ENCODE results near the gene ARHGEF11.
A peak's percentile ranks its signal among the peaks of the same experiment; 100 is the strongest.

Gene ARHGEF11

DNA sequence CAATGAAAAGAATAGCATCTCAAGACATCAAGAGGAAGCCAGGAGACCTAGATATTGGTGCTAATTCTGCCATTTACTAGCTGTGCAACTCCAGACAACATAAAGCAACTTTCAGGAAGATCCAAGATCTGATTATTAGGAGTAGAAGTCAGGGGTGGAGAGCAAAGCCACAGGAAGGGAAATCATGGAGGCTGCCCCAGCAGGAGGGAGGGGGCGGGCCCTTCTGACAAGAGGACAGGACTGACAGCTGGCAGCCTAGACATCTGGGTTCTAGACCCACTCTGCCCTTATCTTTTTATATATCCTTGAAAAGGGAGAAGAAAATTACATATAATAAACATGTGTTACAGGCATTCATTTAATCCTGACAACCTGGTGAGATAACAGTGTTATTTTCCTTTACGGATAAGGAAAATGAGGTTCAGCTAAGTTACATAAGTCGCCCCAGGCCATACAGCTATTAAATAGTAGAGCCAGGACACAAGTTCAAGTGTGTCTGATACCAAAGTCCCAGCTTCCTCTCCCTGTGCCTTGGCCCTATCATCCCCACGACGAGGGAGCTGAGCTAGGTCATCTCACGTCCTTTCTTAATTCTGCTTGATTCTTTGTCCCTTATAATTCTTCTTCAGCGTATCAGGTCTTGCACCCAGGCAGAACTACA lies 46.6 kb downstream of the ARHGEF11 start:
- DNase-seq: no peak

DNA sequence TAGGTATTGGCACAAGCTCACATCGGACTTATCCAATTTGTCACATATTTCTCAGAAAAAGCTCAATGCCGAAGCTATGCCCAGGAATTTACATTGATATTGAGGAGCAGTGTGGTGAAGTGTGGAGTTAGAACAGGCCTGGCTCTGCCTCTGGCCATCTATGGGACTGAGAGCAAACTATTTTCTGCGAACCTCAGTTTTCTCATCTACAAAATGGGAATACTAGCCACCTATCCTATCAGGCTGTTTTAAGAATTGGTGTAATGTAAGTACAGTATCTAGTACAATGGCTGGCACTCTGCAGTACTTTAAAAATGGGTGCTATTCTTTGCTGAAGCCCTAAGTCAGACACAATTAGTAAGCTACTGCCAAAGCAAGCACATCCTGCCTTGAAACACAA lies 47.2 kb downstream of the ARHGEF11 start:
- DNase-seq: no peak

DNA sequence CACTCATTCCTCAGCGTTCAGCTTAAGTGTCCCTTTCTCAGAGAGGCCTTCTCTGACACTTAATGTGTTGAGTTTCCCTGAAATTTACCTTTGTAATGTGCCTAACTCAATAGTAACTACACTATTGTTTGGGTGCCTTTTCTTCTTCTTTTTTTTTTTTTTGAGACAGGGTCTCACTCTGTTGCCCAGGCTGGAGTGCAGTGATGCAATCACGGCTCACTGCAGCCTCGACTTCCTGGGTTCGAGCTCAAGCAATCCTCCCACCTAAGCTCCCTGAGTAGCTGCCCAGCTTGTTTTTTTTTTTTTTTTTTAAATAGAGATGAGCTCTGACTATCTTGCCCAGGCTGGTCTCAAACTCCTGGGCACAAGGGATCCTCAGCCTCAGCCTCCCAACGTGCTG lies 50.1 kb downstream of the ARHGEF11 start:
- DNase-seq: no peak

DNA sequence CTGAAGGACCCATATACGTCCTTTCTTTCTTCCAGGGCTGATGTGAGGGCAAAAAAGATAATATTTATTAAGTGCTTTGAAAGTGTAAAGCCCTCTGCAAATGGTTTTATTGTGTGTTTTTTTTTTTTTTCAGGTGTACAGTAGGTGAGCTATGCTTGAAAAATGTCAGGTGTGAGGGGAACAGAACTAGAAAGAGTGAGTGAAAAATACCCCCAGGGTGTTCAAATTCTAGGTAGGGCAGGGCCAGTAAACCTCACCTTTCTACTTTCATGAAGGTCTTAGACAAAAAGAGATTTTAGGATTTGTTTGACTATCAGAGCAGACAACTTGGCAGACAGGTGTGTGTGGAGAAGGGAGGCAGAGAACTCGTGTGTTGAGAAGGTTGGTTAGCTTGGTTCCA lies 51.3 kb downstream of the ARHGEF11 start:
- DNase-seq: no peak

DNA sequence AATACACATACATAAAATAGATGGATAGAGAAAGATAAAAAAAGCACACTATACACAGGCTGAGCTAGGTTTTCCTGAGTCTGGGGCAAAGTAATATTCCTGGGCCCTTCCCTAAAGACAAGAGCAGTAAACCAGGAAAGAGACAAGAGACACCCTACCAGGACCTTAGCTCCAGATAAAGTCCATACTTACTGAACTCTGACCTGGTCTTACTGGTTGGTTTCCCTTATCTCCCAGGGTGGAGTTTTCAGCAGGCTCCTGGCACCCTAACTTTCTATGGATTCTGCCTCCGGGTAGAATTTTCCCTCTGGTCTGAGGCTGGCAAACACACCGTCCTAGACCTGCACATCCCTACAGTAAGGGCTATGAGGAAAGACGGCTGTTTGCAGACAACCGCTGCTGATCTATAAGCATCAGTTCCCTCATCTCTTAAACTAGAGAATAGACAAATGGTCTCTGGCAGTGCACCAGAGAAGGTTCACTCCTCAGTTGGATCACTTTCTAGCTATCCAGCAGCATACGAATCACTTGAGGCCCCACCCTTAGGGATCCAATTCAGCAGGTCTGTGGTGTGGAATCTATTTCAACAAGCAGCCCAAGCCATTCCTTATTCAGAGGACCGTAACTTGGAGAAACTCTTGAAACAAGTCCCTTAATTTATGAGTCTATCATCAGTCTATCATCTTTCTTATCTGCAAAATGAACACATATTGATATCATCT lies 52.0 kb downstream of the ARHGEF11 start:
- DNase-seq: no peak

DNA sequence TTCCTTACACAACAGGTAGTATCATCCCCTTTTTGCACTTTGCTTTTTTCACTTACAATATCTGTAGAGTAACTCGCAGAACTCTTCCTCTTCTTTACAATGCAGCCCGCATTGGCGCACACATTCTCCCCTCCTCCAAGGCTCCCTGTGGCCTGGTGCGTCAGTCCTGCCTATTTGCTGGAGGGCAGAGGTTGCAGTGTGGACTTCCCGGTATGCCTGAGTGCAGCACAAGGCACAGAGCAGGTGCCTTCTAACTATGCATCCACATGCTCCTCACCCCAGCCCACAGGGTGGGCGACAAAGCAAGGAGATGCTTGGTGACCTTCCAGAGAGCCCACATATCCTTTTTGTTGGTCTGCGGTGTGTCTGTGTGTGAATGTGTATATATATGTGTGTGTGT lies 53.3 kb downstream of the ARHGEF11 start:
- DNase-seq: no peak

DNA sequence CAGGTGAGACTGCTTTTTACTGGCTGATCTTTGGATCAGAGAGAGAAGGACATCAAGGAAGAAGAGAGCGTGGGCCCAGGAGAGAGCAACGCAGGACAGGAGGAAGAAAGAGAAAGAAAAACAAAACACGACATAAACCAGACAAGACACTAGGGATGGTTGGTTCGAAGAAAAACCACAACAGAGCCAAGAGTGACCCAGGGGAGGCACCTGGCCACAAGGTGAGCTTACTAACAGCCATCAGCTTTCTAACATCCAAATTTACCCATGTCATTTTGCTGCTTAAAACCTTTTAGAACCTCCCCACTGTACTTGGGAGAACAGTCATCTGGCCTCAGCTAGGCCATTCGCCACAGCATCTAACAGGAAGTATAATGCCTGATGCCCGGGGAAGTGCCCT lies 57.8 kb downstream of the ARHGEF11 start:
- no peak for DNase-seq

DNA sequence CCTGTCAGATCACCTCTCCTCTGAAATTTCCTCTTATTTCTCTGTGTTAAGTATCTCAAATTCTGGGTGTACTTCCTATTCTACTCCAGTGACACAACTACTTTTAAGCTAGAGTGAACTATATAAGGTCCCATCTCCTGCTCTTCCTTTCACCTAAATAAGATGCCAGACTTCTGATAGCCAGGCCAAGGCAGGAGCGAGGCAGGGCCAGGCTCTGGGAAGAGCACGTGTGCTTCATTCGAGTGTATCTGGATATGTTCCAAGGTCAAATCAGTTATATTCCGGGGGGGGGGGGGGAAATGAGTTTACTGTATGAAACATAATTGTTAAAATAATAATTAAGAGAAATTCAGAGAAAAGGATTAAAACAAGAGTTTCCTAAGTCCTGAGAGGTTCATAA lies 65.0 kb downstream of the ARHGEF11 start:
- no peak for DNase-seq

DNA sequence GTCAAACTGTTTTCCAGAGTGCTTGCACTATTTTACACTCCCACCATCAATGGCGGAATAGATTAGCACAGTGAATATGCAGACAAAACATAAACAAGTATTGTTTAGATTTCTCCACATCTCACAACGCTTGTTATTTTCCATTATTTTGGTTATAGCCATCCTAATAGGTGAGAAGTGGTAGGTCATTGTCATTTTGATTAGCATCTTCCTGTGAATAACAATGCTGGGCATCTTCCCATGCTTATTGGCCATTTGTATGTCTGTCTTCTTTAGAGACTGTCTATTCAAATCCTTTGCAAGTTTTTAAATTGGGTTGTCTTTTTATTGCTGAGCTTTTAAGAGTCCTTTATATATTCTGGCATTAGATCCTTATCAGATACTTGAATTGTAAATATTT lies 70.5 kb downstream of the ARHGEF11 start:
- DNase-seq: no peak

DNA sequence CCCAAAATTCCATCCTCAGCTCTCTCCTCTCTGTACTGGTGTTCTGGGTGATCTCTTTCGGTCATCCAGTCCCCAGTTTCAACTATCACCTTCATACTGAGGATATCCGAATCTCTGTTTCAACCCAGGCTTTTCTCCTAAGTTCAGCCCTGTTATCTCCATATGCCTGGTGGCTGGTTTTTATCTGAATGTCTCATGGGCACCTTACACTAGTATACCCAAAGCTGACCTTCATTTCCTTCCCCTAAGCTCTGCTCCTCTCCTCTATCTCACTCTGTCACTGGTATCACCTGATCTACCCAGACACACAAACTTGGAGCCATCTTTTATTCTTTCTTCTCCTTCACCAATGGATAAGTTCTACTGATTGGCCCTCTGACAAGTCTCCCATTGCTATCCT lies 72.1 kb downstream of the ARHGEF11 start:
- no peak for DNase-seq

DNA sequence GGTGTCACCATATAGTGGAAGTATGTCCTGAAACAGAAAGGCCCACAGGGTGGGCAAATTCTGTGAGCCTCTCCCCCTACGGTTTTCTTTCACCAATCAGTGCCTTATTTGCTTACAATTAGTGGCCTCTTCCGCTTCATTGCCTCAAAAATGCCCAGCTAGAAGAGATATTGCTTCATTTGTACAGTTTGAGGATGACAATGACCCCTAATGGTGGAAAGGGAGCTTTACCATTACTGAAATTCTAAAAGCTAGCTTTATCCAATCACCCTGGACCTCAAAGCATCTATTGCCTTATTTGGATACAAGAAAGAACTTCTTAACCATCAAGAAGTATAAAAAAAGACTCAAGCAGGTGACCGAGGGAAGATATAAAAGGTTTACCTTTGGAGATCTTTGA lies 75.5 kb downstream of the ARHGEF11 start:
- no peak for DNase-seq

DNA sequence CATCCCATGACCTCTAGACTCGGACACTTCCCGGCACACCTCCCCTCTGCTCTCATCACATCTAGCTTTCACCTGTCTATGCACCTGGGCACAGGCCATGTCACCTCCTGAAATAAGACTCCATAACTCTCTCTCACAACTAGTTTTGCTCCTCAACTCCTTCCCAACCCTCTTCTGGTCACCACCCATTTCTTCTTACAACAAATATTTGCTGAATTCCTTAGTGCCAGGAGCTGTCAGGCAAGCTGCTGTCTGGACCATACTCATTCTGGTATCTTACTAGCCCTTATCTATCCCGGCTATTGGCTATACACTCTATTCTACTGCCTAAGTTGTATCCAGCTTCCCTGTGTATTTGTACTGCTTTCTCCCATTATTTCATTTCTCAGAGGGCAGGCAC lies 76.0 kb downstream of the ARHGEF11 start:
- DNase-seq: no peak

DNA sequence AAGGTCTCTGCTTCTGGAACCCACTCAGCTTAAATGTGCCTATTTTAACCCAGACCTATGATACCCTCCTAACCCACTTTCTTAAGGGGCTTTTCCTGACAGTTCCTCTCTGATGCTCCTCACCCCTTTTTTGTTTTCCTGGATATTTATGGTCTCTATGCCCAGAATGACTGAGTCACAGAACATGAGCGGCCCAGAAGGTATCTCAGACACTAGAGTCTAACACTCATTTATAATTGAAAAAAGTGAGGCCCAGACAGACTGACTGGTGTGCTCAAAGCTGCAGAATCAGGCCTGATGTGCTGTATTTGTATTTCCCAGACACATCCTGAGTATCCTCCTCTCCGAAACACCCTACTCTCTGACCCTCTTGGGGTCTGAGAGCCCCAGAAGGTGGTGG lies 81.1 kb downstream of the ARHGEF11 start:
- DNase-seq: no peak

DNA sequence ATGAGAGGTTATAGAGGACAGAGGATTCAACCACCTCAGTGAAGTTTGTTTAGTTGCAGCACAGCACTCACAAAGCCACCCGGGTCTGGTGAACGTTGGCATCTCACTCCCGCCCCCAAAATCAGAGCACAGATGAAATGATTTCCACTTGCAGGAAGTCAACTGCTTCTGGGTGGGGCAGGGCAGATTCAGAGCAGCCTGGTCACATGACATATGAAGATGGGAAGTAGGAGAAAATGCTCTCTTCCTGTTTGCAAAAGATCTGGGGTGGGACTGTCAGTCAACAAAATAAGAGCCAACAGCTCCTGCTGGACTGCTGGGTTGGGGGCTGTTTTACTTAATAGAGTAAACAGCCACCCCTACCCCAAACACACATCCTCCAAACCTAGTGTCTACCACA lies 81.9 kb downstream of the ARHGEF11 start:
- no peak for DNase-seq

DNA sequence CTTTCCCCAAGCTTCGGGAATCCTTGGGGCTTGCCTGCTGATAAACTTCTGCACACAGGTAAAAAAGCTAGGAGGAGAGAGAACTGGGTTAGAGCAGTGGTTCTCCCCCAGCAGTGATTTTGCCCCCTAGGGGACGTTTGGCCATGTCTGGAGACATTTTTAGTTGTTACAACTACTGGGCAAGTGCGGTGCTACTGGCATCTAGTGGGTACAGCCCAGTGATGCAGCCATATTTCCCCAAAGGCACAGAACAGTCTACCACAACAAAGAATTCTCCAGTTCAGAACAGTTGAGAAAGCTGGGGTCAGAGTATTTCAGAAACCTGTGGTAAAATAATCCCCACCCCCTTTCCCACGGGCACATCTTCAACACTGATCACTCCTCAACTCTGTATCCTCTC lies 83.8 kb downstream of the ARHGEF11 start:
- peak; percentile 54 for DNase-seq

DNA sequence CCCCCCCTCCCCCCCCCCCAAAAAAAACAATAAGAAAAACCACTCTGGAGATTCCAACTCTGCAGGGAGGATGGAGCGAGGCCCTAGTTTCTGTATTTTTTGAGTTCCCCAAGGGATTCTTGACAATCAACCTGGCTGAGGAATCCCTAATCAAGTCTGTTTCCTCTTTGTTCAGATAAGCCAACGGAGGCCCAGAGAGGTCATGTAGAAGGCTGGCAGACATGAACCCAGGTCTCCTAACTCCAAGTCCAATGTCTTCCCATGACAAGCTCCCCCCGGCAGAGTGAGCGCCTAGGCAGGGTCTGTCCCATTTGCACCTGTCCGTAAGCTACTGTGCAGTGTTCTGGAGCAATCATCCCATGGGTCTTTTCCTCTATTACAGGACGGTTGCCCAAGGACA lies 85.6 kb downstream of the ARHGEF11 start:
- DNase-seq: no peak

DNA sequence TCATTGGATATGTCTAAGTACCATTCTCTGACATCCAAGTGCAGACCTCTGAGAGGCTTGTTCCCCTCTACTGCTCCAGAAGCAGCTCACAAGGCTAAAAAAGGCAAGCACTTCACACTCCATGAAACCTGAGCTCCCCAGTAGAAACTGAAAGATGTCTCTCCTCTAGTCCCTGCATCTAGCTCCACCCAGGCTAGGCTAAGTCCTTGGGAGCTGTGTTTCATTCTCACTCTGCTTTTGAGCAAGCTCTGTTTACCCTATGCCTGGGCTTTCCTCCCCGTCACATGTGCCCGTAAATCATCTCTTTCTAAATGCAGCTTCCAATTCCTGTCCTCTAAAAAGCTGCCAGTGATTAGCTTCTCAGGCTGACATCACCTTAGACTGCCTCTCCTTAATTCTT lies 86.1 kb downstream of the ARHGEF11 start:
- DNase-seq: no peak

DNA sequence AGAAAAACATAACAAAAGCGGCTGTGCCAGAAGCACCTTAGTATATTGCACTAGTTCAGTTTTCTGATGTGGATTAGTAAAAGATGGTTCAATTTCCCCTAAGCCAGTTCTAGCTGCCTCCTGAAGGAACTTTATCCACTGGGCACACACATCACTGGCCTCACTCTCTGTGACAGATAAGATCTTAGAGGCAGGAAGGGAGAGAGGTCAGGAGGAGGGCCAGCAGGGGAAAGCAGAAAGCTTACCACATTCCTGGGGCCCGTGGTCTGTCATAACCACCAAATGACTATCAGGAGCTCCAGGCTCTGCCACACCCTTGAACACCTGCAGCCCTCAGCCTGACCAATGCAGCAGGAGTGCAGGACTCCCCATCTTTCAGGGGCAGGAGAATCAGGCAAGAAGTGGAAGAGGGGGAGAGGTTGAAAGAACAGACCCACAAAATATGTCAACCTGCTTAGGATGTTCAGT lies 87.3 kb downstream of the ARHGEF11 start:
- no peak for DNase-seq

DNA sequence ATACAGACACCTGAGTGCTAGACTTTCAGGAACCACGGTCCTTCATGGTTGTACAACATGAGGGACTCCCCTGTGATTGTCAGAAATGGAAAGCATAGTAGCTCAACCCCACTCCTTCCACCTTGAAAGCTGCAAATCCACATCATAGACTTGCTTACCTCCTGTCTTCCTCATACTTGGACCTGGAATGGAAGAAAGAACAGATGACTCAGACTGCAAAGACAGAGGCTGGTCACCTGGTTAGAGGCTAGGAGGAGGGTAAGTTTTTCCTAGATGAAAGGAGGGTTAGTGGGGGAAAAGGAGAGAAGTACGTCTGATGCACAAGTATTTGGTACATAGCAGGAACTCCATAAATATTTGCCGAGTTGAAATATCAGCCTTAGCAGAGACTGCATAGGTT lies 87.9 kb downstream of the ARHGEF11 start:
- no peak for DNase-seq

DNA sequence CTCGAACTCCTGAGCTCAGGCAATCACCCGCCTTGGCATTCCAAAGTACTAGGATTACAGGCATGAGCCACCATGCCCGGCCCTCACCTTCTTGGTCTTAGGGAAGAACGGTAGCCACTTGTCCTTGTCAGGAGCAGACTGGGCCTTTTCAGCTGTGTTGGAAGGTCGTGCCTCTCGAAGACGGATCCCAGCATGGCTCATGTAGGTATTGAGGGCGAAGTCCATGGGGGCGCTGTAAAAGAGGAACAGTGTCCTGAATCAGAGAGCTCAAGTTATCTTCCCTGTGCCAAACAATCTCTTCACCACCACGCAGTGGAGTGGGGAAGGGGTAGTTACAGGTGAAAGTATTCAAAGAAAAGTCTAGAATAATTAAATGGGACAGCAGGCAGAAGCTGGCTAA lies 89.2 kb downstream of the ARHGEF11 start:
- DNase-seq: no peak

DNA sequence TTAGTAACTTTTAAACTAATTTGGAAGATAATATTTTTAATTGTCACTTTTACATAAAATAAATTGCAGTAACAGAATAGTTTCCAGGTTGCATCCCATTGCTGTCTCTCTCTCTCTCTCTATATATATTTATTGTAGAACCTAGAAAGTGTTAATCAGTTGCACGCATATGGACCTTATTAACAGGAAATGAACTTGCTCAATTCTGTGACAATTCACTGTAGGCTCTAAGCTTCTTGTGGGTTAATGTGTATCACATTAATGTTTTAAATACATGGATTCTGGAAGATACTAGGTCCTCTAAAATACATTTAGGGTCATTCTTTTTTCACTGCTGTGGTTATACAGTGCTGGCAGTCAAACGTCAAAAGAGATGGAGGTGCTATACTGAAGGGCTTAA lies 92.0 kb downstream of the ARHGEF11 start:
- no peak for DNase-seq

DNA sequence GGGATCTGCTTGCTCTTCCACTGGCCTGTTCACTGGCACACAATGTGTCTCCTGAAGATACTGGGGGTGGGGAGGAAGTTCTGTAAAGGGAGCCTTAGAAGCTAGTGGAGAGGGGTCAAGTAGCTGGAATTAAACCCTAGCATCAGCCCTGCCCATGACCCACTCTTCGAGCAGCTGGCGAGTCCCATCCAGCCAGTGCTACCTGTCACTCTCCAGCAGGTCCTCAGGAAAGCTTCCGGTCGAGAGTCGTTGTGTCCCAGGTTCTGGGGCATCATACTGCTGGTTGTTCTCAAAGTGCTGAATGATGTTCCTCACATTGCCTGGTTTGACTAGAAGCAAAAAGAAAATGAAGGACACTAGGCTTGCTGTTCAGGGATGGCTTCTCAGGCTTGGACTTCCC lies 94.2 kb downstream of the ARHGEF11 start:
- no peak for DNase-seq

DNA sequence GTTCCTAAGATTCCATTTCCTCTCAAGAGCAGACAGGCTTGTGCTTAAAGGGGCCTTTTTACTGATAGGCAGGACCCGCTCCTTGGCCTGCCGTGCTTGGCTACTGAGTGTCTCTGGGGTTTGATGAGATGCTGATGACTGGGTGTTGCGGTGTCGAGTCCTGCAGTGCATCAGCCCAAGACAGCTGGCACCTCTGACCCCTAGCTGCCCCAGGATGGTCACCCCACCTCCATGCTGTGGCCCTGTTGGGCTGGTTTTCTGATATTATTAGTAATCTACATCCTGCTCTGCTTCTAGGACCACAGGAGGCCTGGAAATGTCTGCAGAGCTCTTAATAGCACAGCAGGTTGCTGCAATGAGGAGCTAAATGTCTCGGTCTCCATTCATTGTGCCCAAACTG lies 96.4 kb downstream of the ARHGEF11 start:
- no peak for DNase-seq

DNA sequence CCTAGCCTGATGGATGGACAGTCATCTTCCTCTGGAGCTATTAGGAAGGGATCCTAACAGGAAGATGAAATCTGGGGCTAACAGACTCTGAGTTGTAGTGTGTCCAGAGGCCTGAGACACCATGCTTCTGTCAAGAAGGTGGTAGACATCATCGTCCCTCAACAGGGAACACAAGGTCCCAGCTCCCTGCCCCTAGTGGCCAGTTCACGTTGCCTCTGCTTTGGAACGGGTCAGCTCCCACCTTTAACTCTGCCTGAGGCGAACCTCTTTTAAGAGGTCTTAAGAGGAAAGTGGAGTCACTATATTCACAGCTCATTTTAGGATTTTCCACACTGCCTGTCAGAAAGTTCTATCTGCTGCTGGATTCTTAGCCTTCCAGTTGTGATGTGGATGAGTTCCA lies 96.8 kb downstream of the ARHGEF11 start:
- no peak for DNase-seq
